ENCODE results near the gene CHMP6. TPM values are rescaled to one million over a fixed set of nuclear protein-coding genes. Genes with fewer than 3 reads are reported as not detected.

The CHMP6 gene
- total RNA-seq, 4 donors from 2014 or later = 13.5 to 23.2 (median 16.8) TPM

- TF ChIP-seq, protein P1, sequence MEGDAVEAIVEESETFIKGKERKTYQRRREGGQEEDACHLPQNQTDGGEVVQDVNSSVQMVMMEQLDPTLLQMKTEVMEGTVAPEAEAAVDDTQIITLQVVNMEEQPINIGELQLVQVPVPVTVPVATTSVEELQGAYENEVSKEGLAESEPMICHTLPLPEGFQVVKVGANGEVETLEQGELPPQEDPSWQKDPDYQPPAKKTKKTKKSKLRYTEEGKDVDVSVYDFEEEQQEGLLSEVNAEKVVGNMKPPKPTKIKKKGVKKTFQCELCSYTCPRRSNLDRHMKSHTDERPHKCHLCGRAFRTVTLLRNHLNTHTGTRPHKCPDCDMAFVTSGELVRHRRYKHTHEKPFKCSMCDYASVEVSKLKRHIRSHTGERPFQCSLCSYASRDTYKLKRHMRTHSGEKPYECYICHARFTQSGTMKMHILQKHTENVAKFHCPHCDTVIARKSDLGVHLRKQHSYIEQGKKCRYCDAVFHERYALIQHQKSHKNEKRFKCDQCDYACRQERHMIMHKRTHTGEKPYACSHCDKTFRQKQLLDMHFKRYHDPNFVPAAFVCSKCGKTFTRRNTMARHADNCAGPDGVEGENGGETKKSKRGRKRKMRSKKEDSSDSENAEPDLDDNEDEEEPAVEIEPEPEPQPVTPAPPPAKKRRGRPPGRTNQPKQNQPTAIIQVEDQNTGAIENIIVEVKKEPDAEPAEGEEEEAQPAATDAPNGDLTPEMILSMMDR (IDR thresholded peaks at IDR 0.05) = no peak
- DNase-seq (ENCODE audit: low spot score) = no peak
- ATAC-seq (ENCODE audit: low FRiP score) = no peak
Measured at GRCh38 chr17:80989586-80989913, 2.1 kb upstream of the CHMP6 start.

- TF ChIP-seq, protein P1 (IDR thresholded peaks at IDR 0.05) = no peak
- DNase-seq (ENCODE audit: low spot score) (no peak), ATAC-seq (ENCODE audit: low FRiP score) (no peak)
Measured at GRCh38 chr17:80990921-80991644, 558 bp upstream of the CHMP6 start.

- DNase-seq (ENCODE audit: low spot score) (no peak), ATAC-seq (ENCODE audit: low FRiP score) (peak; percentile 18)
- TF ChIP-seq, protein P1 (IDR thresholded peaks at IDR 0.05) = no peak
Measured at GRCh38 chr17:80992077-80992947, 671 bp downstream of the CHMP6 start.

DNA sequence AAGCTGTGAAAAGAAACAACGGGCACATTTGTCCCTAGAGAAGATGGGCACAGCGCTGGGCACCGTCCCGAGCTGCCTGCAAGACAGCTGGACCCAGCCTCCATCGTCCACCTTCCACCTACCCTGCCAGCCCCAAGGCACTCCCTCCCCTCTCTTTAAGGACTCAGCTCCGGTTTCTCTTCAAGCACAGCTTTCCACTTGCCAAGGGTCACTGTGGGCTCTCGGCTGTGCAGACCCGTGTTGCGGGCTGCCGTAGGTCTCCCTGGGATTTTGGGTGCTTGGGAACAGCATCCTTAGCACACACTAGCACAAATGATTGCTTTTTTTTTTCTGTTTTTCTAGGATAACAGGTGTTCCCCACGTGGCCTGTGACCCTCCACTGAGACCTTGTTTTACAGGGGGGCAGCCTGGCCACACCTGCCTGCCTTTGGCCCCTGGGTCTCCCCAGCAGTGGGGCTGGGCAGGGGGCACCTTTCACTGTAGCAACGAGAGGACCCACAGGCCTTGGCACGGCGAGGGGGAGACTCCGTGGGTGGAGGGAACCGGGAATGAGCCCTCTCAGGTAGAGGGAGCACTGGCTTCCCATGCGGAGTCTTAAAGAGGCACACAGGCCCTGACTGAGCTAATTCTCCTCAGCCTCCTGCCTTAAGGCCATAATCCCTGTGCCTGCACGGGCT lies 1.4 kb downstream of the CHMP6 start:
- DNase-seq (ENCODE audit: low spot score) (no peak), ATAC-seq (ENCODE audit: low FRiP score) (no peak)
- TF ChIP-seq, protein P1 (IDR thresholded peaks at IDR 0.05) = no peak

GRCh38 chr17:80995131-80995530 lies 3.5 kb downstream of the CHMP6 start:
- no peak for DNase-seq (ENCODE audit: low spot score)
- no peak for ATAC-seq (ENCODE audit: low FRiP score)
- TF ChIP-seq, protein P1 (IDR thresholded peaks at IDR 0.05) = no peak

- ATAC-seq (ENCODE audit: low FRiP score) (no peak), DNase-seq (ENCODE audit: low spot score) (no peak)
- TF ChIP-seq, protein P1 (IDR thresholded peaks at IDR 0.05) = no peak
Measured at GRCh38 chr17:80996422-80997305, 5.0 kb downstream of the CHMP6 start.

Data from omental fat pad (tissue), 4 donors.